ENCODE results near the gene SCO1. TPM values are rescaled to one million over a fixed set of nuclear protein-coding genes. Genes with fewer than 3 reads are reported as not detected.

SCO1 gene
- total RNA-seq, 1 donor from 2014 or later = 30.2 TPM

DNA sequence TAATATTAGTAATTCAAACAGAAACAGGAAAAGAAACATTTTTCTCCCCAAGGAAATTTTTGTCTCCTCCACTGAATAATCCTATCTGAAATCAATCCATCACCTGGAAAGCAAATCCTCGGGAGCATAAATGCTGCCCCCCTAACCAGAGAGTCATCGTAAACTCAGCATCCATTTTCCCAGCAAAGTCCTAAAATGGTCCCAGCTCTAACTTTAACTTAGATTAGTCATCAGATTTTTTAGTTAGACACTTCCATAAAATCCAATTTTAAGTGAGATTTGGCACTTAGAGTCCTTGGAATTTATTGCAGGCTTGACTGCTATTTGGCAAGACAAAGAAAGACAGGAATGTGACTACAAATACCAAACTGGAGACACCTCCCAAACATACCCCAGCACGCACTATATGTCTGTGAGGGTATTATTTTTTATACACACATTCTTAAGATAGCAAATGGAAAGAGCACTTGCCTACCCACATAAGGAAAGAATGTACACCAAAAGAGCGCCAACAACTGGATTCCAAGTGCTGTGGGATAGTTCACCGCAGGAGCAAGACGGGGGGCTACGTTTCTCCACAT, 15.4 kb downstream of the SCO1 start:
- no peak for DNase-seq (ENCODE audit: low spot score)
- H3K4me3 Mint-ChIP-seq (ENCODE audit: unreplicated experiment) = peak overlapping the region; percentile 7

DNA sequence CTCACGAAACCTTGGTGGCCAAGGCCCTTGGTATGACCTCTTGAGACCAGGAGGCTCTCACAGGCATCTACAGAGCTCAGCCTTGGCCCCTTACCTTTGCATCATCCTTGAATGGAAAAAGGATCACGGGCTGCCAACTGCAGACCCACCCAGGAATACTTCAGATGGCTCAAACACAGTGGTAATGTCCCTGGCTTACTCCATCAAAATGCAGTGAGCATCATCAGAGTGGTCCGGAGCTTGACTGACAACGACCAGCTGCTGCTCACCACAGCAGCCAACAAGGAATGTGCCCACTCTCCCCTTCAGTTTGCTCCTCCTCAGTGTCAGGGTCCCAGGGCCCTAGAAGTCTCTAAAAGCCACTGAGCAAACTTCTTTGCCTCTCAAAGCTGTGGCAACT, 22.6 kb downstream of the SCO1 start:
- peaks cover 15% of the 10 kb centered on the region for H3K36me3 Mint-ChIP-seq (ENCODE audit: low read depth)
- DNase-seq (ENCODE audit: low spot score) = no peak
- no peak overlapping the region for H3K4me3 Mint-ChIP-seq (ENCODE audit: unreplicated experiment)
- no peaks in the 10 kb centered on the region for H3K27me3 Mint-ChIP-seq (ENCODE audit: low read depth)
- no peak for TF ChIP-seq CTCF (IDR thresholded peaks at IDR 0.05)
- no peak overlapping the region for H3K27ac Mint-ChIP-seq (ENCODE audit: unreplicated experiment)
- H3K9me3 Mint-ChIP-seq (ENCODE audit: low read depth) = no peaks in the 10 kb centered on the region
- peaks cover 33% of the 10 kb centered on the region for H3K4me1 Mint-ChIP-seq (ENCODE audit: low read depth)

More for the DNA sequence above, 15.4 kb downstream of the SCO1 start:
- no peaks in the 10 kb centered on the region for H3K9me3 Mint-ChIP-seq (ENCODE audit: low read depth)
- peak overlapping the region; percentile 85 for H3K27ac Mint-ChIP-seq (ENCODE audit: unreplicated experiment)
- peaks cover 50% of the 10 kb centered on the region for H3K4me1 Mint-ChIP-seq (ENCODE audit: low read depth)
- H3K36me3 Mint-ChIP-seq (ENCODE audit: low read depth) = peaks cover 30% of the 10 kb centered on the region
- H3K27me3 Mint-ChIP-seq (ENCODE audit: low read depth) = no peaks in the 10 kb centered on the region
- TF ChIP-seq CTCF (IDR thresholded peaks at IDR 0.05) = no peak

GRCh38 chr17:10673312-10673711, 24.0 kb downstream of the SCO1 start:
- no peak for DNase-seq (ENCODE audit: low spot score)
- peak overlapping the region; percentile 69 for H3K27ac Mint-ChIP-seq (ENCODE audit: unreplicated experiment)
- peaks cover 41% of the 10 kb centered on the region for H3K4me1 Mint-ChIP-seq (ENCODE audit: low read depth)
- no peak for TF ChIP-seq CTCF (IDR thresholded peaks at IDR 0.05)
- no peaks in the 10 kb centered on the region for H3K9me3 Mint-ChIP-seq (ENCODE audit: low read depth)
- H3K36me3 Mint-ChIP-seq (ENCODE audit: low read depth) = peaks cover 10% of the 10 kb centered on the region
- H3K27me3 Mint-ChIP-seq (ENCODE audit: low read depth) = no peaks in the 10 kb centered on the region
- no peak overlapping the region for H3K4me3 Mint-ChIP-seq (ENCODE audit: unreplicated experiment)

DNA sequence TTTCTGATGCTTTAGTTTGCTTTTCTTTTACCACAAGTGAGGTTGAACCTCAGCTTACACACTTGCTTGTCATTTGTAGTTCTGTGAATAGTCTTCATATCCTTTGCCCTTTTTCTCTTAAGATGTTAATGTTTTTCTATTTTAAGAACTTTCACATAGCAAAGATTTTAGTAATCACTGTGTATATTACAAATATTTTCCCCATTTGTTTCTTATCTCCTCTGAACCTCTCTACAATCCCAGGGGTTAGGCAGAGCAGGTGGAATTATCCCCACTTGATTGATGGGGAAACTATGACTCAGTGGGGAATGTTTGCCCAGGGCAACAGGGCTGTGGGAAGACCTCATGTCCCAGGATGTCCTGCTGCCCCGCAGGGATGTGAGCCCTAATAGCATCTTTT, 28.6 kb downstream of the SCO1 start:
- no peak for DNase-seq (ENCODE audit: low spot score)
- Mint-ChIP-seq H3K9me3 (ENCODE audit: low read depth) (no peaks in the 10 kb centered on the region), H3K36me3 (ENCODE audit: low read depth) (no peaks in the 10 kb centered on the region), H3K27ac (ENCODE audit: unreplicated experiment) (peak overlapping the region; percentile 50), H3K27me3 (ENCODE audit: low read depth) (no peaks in the 10 kb centered on the region), H3K4me1 (ENCODE audit: low read depth) (peaks cover 61% of the 10 kb centered on the region), H3K4me3 (ENCODE audit: unreplicated experiment) (no peak overlapping the region)
- no peak for TF ChIP-seq CTCF (IDR thresholded peaks at IDR 0.05)

- Mint-ChIP-seq H3K4me3 (ENCODE audit: unreplicated experiment) (no peak overlapping the region), H3K27ac (ENCODE audit: unreplicated experiment) (peak overlapping the region; percentile 30), H3K36me3 (ENCODE audit: low read depth) (peaks cover 3% of the 10 kb centered on the region), H3K9me3 (ENCODE audit: low read depth) (no peaks in the 10 kb centered on the region), H3K4me1 (ENCODE audit: low read depth) (peaks cover 44% of the 10 kb centered on the region), H3K27me3 (ENCODE audit: low read depth) (no peaks in the 10 kb centered on the region)
- no peak for TF ChIP-seq CTCF (IDR thresholded peaks at IDR 0.05)
- DNase-seq (ENCODE audit: low spot score) = no peak
Observed at GRCh38 chr17:10666906-10667305, 30.4 kb downstream of the SCO1 start.

Data from chondrocyte (in vitro differentiated cells).